SHP77 treated with DMSO at 0.1 percent for 48 hours (cell line): Measurements from ENCODE around the gene STK25.
"Not testable (repeated sequence)": the region's sequence is repeated elsewhere in the genome, so short reads cannot be mapped to it uniquely, and the experiment has no call there.

Experiments
- DNase-seq: peaks from one replicate; lab custom pipeline; 2025; lab: John Stamatoyannopoulos, UW

The STK25 gene

GRCh38 chr2:241507430-241508239 is 749 bp downstream of the STK25 start:
- DNase-seq, result no peak

- no peak for DNase-seq
Observed at GRCh38 chr2:241506793-241507429, 1.5 kb downstream of the STK25 start.

- DNase-seq, result not testable (repeated sequence)
Observed at GRCh38 chr2:241506317-241506716, 2.1 kb downstream of the STK25 start.

- no peak for DNase-seq
Observed at GRCh38 chr2:241505781-241506201, 2.6 kb downstream of the STK25 start.

GRCh38 chr2:241505086-241505780 is 3.2 kb downstream of the STK25 start:
- DNase-seq, result no peak

- no peak for DNase-seq
Observed at GRCh38 chr2:241503776-241504392, 4.5 kb downstream of the STK25 start.

- DNase-seq, result no peak
Observed at GRCh38 chr2:241502281-241502680, 6.1 kb downstream of the STK25 start.

- no peak for DNase-seq
Observed at GRCh38 chr2:241501551-241501950, 6.8 kb downstream of the STK25 start.

- DNase-seq, result no peak
Observed at GRCh38 chr2:241501099-241501541, 7.3 kb downstream of the STK25 start.

GRCh38 chr2:241500431-241500975 is 7.9 kb downstream of the STK25 start:
- no peak for DNase-seq

GRCh38 chr2:241500016-241500415 is 8.4 kb downstream of the STK25 start:
- no peak for DNase-seq

- no peak for DNase-seq
Observed at GRCh38 chr2:241499146-241499965, 9.0 kb downstream of the STK25 start.

GRCh38 chr2:241498115-241499070 is 10.0 kb downstream of the STK25 start:
- DNase-seq, result no peak

GRCh38 chr2:241496904-241497877 is 11.2 kb downstream of the STK25 start:
- no peak for DNase-seq

GRCh38 chr2:241496003-241496707 is 12.2 kb downstream of the STK25 start:
- DNase-seq, result no peak

GRCh38 chr2:241495172-241496002 is 13.0 kb downstream of the STK25 start:
- no peak for DNase-seq

GRCh38 chr2:241494311-241494908 is 14.0 kb downstream of the STK25 start:
- no peak for DNase-seq
